ENCODE results near the gene GPR137.

DNA sequence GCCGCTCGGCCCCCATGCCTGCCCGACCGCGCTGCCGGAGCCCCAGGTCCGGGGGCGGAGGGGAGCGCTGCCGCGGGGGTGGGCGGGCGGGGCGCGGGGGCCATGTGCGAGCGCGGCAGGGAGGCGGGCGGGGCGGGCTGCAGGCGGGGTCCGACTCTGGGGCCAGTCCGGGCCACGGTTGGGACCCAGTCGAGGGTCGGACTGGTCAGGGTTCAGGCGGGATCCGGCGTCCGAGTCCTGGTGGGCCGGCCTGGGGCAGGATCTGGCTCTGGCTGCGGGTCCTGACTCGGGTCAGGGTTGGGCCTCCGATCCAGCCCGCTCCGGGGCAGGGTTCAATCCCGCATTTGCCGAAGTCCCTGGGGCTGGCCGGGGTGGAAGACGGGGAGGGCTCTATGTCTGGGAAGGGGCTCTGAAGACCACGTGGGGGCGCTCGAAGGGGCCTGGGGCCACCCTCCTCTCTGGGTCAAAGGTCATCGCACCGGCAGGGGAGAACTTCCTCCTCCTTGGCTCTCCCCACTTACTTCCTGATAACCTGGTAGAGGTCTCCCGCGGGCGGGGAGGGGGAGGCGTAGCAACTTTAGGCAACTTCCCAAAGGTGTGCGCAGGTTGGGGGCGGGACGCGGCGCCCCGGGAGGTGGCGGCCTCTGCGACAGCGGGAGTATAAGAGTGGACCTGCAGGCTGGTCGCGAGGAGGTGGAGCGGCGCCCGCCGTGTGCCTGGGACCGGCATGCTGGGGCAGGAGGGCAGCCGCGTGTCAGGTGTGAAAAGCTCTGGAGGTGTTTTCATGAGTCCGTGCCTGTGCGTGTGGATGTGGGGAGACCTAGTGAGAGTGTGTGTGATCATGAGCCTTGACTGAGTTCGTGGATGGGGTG is 20.3 kb downstream of the GPR137 start:
- TF ChIP-seq CTCF (conservative IDR thresholded peaks at IDR 0.05; ENCODE audit: low read length) (peak; percentile 80), EZH2phosphoT487 (IDR thresholded peaks at IDR 0.05; ENCODE audit: borderline replicate concordance, low read depth, low read length) (no peak)

All from OCI-LY7 (cell line).